GM12864 (cell line): ENCODE measurements around the gene PPP3R1.

Experiments
- DNase-seq: peaks from one replicate; pipeline ENCODE4 v3.0.0-alpha.2; 2011; ENCODE audit warnings: low read depth
- H3K4me3 ChIP-seq: 2 replicates; pipeline ENCODE4 v1.5.1; 2011; ENCODE audit warnings: mild to moderate bottlenecking, low read depth, low read length, control low read depth
- TF ChIP-seq, protein P1 (sequence below): IDR thresholded peaks from 2 replicates; pipeline ENCODE4 v1.5.1; 2011; ENCODE audit warnings: low read depth, mild to moderate bottlenecking, moderate library complexity, low read length, control low read depth, inconsistent platforms; ENCODE audit errors: missing control alignments

Gene PPP3R1

DNA sequence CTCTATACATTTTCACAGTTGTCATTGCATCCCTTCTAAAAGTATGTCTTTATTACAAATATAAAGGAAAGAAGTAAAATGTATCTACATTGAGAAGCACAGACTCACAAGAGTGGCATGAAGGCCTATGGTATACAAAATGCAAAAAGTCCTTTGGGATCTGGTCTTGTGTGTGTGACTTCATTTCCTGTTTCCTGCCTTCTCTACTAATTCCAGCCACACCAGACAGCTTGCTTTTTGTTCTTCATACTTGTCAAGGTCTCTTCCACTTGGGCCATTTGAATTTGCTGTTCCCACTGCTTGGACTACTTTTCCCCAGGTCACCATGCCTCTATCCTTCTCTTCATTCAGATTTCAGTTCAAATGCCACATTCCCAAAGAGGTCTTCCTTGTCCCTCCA lies 101.3 kb downstream of the PPP3R1 start:
- H3K4me3 ChIP-seq: no peak overlapping the region
- DNase-seq: no peak
- TF ChIP-seq, protein P1, sequence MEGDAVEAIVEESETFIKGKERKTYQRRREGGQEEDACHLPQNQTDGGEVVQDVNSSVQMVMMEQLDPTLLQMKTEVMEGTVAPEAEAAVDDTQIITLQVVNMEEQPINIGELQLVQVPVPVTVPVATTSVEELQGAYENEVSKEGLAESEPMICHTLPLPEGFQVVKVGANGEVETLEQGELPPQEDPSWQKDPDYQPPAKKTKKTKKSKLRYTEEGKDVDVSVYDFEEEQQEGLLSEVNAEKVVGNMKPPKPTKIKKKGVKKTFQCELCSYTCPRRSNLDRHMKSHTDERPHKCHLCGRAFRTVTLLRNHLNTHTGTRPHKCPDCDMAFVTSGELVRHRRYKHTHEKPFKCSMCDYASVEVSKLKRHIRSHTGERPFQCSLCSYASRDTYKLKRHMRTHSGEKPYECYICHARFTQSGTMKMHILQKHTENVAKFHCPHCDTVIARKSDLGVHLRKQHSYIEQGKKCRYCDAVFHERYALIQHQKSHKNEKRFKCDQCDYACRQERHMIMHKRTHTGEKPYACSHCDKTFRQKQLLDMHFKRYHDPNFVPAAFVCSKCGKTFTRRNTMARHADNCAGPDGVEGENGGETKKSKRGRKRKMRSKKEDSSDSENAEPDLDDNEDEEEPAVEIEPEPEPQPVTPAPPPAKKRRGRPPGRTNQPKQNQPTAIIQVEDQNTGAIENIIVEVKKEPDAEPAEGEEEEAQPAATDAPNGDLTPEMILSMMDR: no peak

DNA sequence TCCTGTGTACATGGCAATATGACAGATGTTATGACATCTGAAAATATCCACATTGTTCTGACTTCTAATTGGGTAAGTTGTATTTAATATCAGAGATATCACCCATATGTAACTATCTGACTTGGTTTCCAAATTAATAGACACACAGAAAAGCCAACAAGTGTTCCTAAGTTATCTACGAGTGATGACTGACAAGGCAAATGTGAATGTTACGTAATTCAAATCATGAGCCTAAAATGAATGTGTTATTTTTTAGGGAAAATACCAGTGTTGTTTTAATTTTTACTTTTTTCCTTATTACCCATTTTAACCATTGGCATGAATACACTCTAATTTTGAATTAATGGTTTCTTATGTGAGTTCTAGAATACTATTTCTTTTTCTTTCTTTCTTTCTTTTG lies 110.5 kb downstream of the PPP3R1 start:
- TF ChIP-seq, protein P1: no peak
- no peak for DNase-seq
- no peak overlapping the region for H3K4me3 ChIP-seq

DNA sequence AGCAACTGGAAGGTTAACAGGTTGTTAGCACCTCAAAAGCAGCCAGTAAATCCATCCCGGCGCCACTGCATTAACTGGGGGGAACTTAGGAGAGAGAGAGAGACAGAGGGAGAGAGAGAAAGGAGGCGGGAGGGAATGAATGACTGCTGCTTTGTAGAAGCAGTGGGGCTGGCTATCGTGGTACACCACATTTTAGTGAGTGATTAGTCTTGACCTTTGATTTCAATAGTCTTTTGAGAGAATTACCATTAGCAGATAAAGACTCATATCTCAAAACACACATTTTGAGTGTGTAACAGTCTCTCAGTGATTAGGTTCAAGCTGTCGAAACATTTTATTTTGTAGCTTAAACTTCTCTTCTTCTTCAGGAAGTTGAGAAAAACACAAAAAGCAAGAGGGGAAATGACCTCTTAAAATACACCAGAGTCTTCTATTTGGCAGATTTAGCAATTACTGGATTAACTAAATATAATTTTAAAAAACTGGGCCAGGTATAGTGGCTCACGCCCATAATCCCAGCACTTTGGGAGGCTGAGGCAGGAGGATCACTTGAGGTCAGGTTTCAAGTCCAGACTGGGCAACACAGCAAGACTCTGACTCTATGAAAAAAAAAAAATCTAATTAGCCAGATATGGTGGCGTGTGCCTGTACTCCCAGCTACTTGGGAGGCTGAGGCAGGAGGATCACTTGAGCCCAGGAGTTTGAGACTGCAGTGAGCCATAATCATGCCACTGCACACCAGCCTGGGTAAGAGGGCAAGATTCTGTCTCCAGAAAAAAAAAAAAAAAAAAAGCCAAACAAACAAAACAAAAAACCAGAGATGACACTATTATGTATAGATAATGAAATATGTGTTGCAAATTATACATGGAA lies 116.6 kb downstream of the PPP3R1 start:
- DNase-seq: no peak
- TF ChIP-seq, protein P1: no peak
- no peak overlapping the region for H3K4me3 ChIP-seq

DNA sequence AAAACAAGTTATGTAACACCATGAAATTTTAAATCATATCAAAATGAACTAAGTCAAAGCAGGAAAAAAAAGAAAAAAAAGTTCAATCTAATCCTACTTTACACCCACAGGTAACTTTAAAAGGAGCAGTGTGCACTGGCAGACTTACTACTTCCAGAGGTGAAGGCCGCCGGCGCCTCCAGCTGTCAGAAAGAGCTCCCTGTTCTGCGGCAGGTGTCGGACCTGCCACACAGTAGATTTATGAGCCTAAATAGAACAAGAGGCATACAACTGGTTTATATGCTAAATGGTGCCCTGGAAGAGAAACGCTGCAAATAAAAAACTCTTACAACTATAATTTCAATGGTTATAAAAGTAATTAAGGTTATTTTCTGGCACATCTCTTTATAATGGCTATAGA lies 117.8 kb downstream of the PPP3R1 start:
- DNase-seq: no peak
- no peak overlapping the region for H3K4me3 ChIP-seq
- TF ChIP-seq, protein P1: no peak

DNA sequence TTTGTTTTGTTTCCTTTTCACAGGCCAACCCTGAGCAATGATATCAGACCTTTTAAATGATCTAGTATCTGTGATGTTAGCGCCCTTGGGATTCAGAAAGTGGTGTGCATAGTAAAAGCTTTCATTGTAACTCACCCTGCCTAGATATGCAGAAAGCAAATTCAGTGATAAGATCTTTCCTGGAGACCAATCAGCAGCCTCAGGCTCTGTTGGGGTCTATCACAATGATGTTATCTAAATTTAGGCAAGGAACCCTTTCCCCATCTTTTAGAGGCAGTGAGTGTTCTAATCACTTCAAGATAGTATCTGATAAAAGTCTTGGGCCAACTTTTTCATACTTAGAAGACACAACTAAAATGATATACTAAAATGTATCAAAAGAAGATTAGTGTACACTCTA lies 118.2 kb downstream of the PPP3R1 start:
- no peak overlapping the region for H3K4me3 ChIP-seq
- TF ChIP-seq, protein P1: no peak
- no peak for DNase-seq
